ENCODE measurements around the gene FOXG1. TPM values are rescaled to one million over a fixed set of nuclear protein-coding genes. Genes with fewer than 3 reads are reported as not detected.

FOXG1 gene
- not detected in 2 replicates for total RNA-seq

GRCh38 chr14:28766469-28766955 is at the start of gene FOXG1:
TSS of gene FOXG1 (plus strand) at chr14:28766787. CDS start at chr14:28767280, 493 bp downstream.
- Mint-ChIP-seq H3K9me3 (peaks cover 2% of the 10 kb centered on the region), H3K27ac (peak within 1 kb of the TSS; percentile 24), H3K27me3 (peaks cover 56% of the 10 kb centered on the region), H3K4me1 (peaks cover 12% of the 10 kb centered on the region), H3K4me3 (peak within 1 kb of the TSS; percentile 69), H3K36me3 (ENCODE audit: low read depth) (peaks cover 4% of the 10 kb centered on the region)
- no peak for TF ChIP-seq CTCF (IDR thresholded peaks at IDR 0.05)
- ChIA-PET POLR2A (no interaction called here), CTCF (no interaction called here)
- DNase-seq (no peak), ATAC-seq (ENCODE audit: low read depth) (peak; percentile 5)
- intact Hi-C loops (cut with micrococcal nuclease) = no loop called here

- no peak for TF ChIP-seq CTCF (IDR thresholded peaks at IDR 0.05)
- peaks cover 9% of the 10 kb centered on the region for H3K9me3 Mint-ChIP-seq
- H3K36me3 Mint-ChIP-seq (ENCODE audit: low read depth) = no peaks in the 10 kb centered on the region
- H3K4me3 Mint-ChIP-seq = no peak overlapping the region
- ChIA-PET POLR2A (no interaction called here), CTCF (no interaction called here)
- intact Hi-C loops (cut with micrococcal nuclease) = no loop called here
- no peaks in the 10 kb centered on the region for H3K4me1 Mint-ChIP-seq
- H3K27me3 Mint-ChIP-seq = no peaks in the 10 kb centered on the region
- no peak for ATAC-seq (ENCODE audit: low read depth)
- no peak overlapping the region for H3K27ac Mint-ChIP-seq
- DNase-seq = no peak
Observed at GRCh38 chr14:28719130-28719529, 47.5 kb upstream of the FOXG1 start.

GRCh38 chr14:28731358-28731757 is 35.2 kb upstream of the FOXG1 start:
- no peaks in the 10 kb centered on the region for H3K9me3 Mint-ChIP-seq
- no peak overlapping the region for H3K4me3 Mint-ChIP-seq
- ATAC-seq (ENCODE audit: low read depth) (no peak), DNase-seq (no peak)
- intact Hi-C loops (cut with micrococcal nuclease) = no loop called here
- H3K27ac Mint-ChIP-seq = no peak overlapping the region
- H3K36me3 Mint-ChIP-seq (ENCODE audit: low read depth) = no peaks in the 10 kb centered on the region
- ChIA-PET POLR2A (no interaction called here), CTCF (no interaction called here)
- TF ChIP-seq CTCF (IDR thresholded peaks at IDR 0.05) = no peak
- H3K27me3 Mint-ChIP-seq = no peaks in the 10 kb centered on the region
- H3K4me1 Mint-ChIP-seq = no peaks in the 10 kb centered on the region

DNA sequence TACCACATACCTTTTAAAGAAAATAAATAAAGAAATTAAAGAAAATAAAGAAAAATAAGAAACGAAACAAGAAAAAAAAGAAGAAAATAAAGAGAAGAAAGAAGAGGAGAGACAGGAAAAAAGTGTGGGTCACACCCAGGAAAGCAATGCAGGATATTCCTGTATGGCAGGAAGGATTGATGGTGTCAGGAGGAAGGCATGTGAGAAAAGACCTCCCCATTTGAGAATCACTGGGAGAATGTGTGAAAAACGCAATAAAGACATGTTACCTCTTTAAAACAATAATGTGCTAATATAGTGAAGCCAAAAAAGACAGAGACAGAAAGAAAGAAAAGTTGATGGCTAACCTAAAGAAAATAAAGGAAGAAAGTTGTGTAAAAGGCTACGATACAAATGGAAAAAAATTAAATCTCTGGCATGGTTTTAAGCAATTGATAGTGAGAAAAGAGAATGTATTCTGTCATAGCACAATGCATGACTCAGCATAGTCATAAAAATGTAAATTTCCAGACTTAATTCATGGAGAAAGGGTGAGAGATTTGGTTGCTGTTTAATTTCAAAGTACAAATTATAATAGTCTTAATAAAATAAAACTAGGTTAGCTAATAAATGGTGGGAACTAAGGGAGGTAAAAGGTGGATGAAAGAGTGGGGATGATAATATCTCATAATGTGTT is 24.3 kb upstream of the FOXG1 start:
- intact Hi-C loops (cut with micrococcal nuclease) = no loop called here
- no peaks in the 10 kb centered on the region for H3K4me1 Mint-ChIP-seq
- H3K36me3 Mint-ChIP-seq (ENCODE audit: low read depth) = no peaks in the 10 kb centered on the region
- ATAC-seq (ENCODE audit: low read depth) = no peak
- H3K9me3 Mint-ChIP-seq = no peaks in the 10 kb centered on the region
- no peaks in the 10 kb centered on the region for H3K27me3 Mint-ChIP-seq
- no peak overlapping the region for H3K4me3 Mint-ChIP-seq
- no peak overlapping the region for H3K27ac Mint-ChIP-seq
- no peak for DNase-seq
- no peak for TF ChIP-seq CTCF (IDR thresholded peaks at IDR 0.05)
- ChIA-PET CTCF (no interaction called here), POLR2A (no interaction called here)

GRCh38 chr14:28744126-28744525 is 22.5 kb upstream of the FOXG1 start:
- H3K9me3 Mint-ChIP-seq = no peaks in the 10 kb centered on the region
- ChIA-PET POLR2A (no interaction called here), CTCF (no interaction called here)
- TF ChIP-seq CTCF (IDR thresholded peaks at IDR 0.05) = no peak
- no peaks in the 10 kb centered on the region for H3K4me1 Mint-ChIP-seq
- H3K36me3 Mint-ChIP-seq (ENCODE audit: low read depth) = no peaks in the 10 kb centered on the region
- ATAC-seq (ENCODE audit: low read depth) = no peak
- H3K27me3 Mint-ChIP-seq = no peaks in the 10 kb centered on the region
- no peak overlapping the region for H3K27ac Mint-ChIP-seq
- no peak overlapping the region for H3K4me3 Mint-ChIP-seq
- intact Hi-C loops (cut with micrococcal nuclease) = no loop called here
- DNase-seq = no peak
